HG02759 (cell line): ENCODE data around the gene FOXC1.

Experiments used
- ATAC-seq: cut with Tn5 transposase; IDR thresholded peaks from one replicate; pipeline ENCODE4 v1.9.1; 2021; ENCODE audit warnings: mild to moderate bottlenecking, moderate library complexity; ENCODE audit not compliant: unreplicated experiment

FOXC1 gene

GRCh38 chr6:1640476-1640875 is 30.8 kb downstream of the FOXC1 start:
- ATAC-seq = no peak

DNA sequence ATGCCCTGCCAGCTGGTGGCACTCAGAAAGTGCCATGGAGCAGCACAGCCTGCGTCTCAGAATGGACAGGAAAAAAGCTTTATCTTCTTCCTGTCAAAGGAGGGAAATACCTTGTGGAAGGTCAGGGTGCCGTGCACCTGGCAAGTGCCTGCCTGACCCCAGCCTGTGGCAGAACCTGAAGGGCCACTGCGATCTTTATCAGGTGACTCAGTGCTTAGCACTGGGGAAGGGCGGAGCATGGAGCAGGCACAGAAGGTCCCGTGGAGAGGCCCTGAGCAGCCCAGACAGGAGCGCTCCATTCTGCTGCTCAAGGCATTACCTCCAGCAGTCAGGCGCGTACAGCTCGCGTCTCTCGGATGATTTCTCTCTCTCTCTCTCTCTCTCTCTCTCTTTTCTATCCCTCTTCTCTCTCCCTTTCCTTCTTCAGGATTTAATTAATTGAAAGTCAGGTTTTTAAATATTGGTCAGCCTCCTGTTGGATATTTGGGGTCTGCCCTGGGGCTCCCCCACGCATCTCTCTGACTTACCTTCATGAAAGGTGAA is 31.7 kb downstream of the FOXC1 start:
- no peak for ATAC-seq

DNA sequence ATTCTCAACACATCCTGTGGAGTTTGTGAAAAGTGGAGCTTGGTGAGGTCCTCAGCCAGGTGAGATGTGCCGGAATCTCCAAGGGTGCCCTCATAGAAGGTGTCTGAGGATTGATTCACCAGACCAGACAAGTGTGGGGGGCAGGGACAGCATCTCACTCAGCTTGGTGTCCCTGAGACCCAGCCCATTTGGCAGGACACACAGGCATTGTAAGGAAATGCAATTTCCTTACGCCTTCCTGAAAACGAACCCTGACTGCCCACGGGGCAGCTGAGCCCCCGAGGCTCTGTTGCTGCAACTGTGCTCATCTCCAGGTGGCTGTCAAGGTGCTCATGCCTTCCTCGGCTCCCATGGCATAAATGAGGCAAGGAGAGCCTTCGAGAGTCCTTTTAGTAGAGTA is 33.4 kb downstream of the FOXC1 start:
- no peak for ATAC-seq

GRCh38 chr6:1643830-1644445 is 34.2 kb downstream of the FOXC1 start:
- no peak for ATAC-seq

GRCh38 chr6:1644516-1645060 is 34.9 kb downstream of the FOXC1 start:
- ATAC-seq = no peak

GRCh38 chr6:1645466-1646185 is 35.9 kb downstream of the FOXC1 start:
- ATAC-seq = no peak

GRCh38 chr6:1651362-1651761 is 41.6 kb downstream of the FOXC1 start:
- no peak for ATAC-seq

- no peak for ATAC-seq
These were observed 43.1 kb downstream of the FOXC1 start for GRCh38 chr6:1652842-1653241.

DNA sequence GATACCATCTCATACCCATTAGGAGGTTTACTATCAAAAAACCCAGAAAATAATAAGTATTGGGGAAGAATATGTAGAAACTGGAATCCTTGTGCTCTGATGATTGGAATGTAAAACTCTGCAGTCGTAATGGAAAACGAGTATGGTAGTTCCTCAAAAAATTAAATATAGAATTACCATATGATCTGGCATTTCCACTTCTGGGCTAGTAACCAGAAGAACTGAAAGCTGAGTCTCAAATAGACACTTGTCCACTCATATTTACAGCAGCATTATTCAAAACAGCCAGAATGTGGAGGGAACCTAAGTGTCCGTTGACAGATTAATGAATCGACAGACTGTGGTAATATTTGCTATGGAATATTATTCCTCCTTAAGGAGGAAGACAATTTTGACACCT is 44.3 kb downstream of the FOXC1 start:
- ATAC-seq = no peak

- no peak for ATAC-seq
These were observed 47.5 kb downstream of the FOXC1 start for GRCh38 chr6:1657116-1657770.

DNA sequence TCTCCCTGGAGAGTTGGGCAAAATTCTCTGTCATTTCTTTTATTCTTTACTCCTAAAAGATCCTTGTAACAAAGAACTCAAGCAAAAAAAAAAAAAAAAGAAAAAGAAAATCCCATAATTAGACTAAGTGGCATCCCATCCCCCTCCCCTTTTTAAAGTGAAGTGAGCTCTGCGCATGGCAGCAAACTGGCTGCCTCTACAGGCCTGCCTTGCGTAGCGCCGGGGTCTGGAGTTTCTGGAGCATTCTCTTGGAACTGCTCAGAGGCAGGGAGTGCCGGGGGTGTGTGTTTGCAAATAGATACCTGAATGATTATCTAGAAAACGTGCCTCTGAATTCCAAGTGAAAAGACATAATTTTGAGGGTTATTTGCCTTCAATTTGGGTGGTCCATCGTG is 48.1 kb downstream of the FOXC1 start:
- no peak for ATAC-seq

DNA sequence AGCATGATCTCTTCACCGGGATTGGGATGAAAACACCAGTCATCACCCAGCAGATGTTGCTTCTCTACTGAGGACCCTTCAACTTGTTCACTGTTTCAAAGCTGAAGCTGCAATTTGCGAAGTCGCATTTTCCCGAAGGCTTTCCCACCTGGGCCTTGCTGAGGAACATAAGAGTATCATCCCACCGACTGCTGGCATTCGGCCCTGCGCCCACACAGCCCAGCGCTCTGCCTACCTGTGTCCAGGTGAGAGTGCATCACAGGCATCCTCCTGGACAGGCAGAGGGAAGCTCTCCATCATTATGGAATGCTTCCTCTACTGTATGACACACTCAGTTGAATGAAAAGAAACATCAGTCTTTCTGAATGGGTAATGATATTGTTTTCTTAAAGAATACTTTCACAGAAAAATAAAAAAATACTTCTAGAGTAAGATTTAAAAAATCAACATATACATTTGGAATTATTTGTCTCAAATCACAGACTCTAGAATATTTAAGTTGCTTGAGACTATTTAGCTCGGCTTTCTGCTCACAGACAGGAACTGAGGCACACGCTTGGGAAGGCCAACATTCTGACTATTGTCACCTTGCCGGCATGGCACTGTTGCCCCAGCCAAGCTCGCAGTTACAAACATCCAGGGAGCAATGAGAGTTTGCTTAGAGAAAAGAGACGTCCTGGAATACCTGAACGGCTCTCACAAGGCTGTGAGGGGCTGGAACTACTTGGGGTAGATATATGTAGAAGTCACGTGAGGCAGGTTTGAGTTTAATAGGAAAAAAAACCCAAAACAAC is 48.7 kb downstream of the FOXC1 start:
- no peak for ATAC-seq

- no peak for ATAC-seq
These were observed 50.1 kb downstream of the FOXC1 start for GRCh38 chr6:1659816-1660215.

DNA sequence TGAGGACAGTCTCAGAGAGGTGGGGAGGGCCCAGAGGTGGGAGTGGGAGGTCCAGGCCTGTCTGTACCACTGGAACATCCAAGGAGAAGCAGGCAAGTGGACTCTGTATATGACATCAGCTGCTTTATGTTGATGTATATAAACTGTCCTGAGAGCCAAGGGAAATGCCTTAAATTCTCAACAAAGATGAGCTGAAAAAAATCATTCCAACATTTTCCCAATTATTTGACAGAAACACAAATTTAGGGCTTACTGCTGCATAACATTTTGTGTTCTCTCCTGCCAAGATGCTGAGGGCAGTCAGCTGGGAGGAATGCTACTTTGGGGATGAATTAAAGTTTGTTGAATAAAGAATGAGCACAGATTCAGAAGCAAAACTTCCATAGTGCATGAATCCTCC is 52.8 kb downstream of the FOXC1 start:
- ATAC-seq = no peak
